HUES48 (cell line): Measurements from ENCODE around the gene AGBL4.

Experiments
- H3K27ac ChIP-seq: one replicate; pipeline ENCODE4 v1.7.0; 2013; ENCODE audit warnings: low read depth, low read length, inconsistent platforms
- H3K27me3 ChIP-seq: 2 replicates; pipeline ENCODE4 v1.6.1; 2013; ENCODE audit warnings: mild to moderate bottlenecking, low read length; ENCODE audit not compliant: control insufficient read depth, insufficient read depth
- H3K36me3 ChIP-seq: 2 replicates; pipeline ENCODE4 v1.6.1; 2013; ENCODE audit warnings: low read length; ENCODE audit not compliant: control insufficient read depth, insufficient read depth
- H3K4me1 ChIP-seq: 2 replicates; pipeline ENCODE4 v1.6.1; 2013; ENCODE audit warnings: mild to moderate bottlenecking, low read length; ENCODE audit not compliant: control insufficient read depth, insufficient read depth
- H3K4me3 ChIP-seq: 2 replicates; pipeline ENCODE4 v1.5.1; 2013; ENCODE audit warnings: mild to moderate bottlenecking, low read depth, low read length
- H3K9ac ChIP-seq: 2 replicates; pipeline ENCODE4 v1.6.1; 2013; ENCODE audit warnings: mild to moderate bottlenecking, low read depth, low read length, moderate library complexity
- H3K9me3 ChIP-seq: 2 replicates; pipeline ENCODE4 v1.6.1; 2013; ENCODE audit warnings: low read length; ENCODE audit not compliant: control insufficient read depth, insufficient read depth

AGBL4 gene

DNA sequence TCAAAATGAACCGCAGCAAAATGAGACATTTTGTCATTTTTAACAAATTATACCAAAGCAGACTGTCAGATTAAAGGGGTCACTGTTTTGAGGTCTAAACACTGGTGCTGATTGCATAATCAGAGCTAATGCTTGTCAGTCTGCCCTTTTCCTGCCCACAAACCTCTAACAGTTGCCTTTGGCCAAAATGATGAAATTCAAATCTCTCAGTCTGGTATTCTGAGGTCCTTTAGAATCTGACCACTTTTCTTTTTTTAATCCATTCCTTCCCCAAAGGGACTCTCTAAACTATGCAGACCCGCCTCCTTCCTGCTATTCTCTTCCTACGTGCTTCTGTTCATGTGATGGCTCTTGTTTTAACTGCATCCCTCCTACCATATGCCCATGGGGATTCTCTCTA is 1406.5 kb downstream of the AGBL4 start:
- Histone ChIP-seq H3K4me3 (no peak overlapping the region), H3K27me3 (no peaks in the 10 kb centered on the region), H3K36me3 (no peaks in the 10 kb centered on the region), H3K9ac (no peak overlapping the region), H3K9me3 (no peaks in the 10 kb centered on the region), H3K27ac (no peak overlapping the region), H3K4me1 (peaks cover 7% of the 10 kb centered on the region)

DNA sequence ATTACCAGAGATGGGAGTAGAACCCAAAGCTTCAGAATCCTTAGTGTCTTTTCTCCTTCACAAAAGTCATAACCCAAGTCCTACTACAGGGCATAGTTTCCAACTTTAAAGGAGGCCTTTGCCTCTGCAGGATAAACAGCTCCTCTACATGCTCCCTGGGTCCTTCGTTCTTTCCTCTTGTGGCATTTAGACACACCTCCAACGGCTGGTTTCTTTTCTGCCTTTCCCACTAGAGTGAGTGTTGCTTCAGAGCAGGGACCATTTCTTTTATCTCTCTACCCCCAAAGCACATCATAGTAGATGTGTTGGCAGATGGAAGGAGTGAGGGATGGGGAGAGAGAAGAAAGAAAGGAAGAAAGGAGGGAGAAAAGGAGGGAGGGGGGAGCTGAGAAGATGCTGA is 1407.0 kb downstream of the AGBL4 start:
- peaks cover 7% of the 10 kb centered on the region for H3K4me1 ChIP-seq
- H3K9ac ChIP-seq = no peak overlapping the region
- no peak overlapping the region for H3K4me3 ChIP-seq
- no peak overlapping the region for H3K27ac ChIP-seq
- H3K36me3 ChIP-seq = no peaks in the 10 kb centered on the region
- H3K27me3 ChIP-seq = no peaks in the 10 kb centered on the region
- no peaks in the 10 kb centered on the region for H3K9me3 ChIP-seq

DNA sequence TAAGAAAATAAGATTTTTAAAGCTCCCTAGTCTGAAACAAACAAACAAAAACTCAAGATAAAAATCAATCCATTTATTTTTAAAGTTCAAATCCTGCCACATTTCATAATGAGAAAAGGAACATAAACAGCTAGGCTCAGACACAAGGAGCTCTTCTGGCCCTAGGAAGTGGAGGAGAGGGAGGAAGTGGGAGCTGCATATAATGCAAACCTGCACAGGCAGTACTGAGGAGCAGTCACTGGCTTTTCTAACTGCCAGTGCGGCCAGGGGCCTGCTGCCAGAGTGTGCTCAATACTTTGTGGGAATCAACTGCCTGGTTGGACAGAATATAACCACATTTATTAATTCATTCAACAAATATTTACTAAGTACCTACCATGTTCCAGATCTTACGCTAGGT is 1411.9 kb downstream of the AGBL4 start:
- H3K4me1 ChIP-seq = no peaks in the 10 kb centered on the region
- H3K36me3 ChIP-seq = no peaks in the 10 kb centered on the region
- H3K9me3 ChIP-seq = no peaks in the 10 kb centered on the region
- no peak overlapping the region for H3K27ac ChIP-seq
- H3K27me3 ChIP-seq = no peaks in the 10 kb centered on the region
- H3K4me3 ChIP-seq = no peak overlapping the region
- H3K9ac ChIP-seq = no peak overlapping the region

DNA sequence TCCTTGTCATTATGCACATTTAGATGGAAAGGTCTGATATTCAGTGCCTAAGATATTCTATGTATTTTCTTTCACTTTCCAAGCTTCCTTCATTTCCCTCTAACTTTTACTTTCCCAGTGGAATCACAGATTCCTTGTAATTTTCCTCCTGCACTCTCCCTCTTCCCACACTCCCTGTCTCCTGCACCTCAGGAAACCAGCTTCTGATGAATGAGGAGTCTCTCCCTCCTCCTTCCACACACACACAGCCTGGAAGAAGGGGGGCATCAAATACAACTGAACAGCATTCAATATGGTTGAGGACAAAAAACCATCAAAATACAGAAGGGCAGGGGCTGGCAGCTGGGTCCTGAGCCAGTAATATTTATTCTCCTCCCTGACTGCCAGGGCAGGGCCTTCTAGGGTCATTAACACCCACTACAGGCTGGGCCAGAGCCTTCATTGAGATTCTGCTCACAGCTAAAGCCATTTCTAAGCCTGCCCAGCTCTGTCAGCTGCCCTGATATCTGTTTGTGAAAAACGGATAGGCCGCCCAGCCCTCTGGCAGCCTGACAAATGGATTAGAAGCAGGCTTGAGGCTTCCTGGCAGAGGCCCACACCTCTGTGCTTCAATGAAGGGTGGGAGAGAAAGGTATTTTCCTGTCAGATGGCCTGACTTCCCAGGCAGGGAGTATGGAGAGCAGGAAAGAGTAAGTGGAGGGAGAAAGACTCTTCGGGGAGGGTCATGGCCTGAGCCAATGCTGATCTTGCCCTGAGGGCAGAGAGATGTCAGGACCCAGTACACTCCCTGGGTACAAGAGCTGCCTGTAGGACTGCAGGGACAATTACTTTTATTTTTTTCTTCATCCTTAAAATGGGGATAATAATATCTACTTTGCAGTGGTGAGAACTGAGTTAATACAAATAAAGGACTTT is 1412.9 kb downstream of the AGBL4 start:
- Histone ChIP-seq H3K27ac (no peak overlapping the region), H3K27me3 (no peaks in the 10 kb centered on the region), H3K9me3 (no peaks in the 10 kb centered on the region), H3K9ac (no peak overlapping the region), H3K36me3 (no peaks in the 10 kb centered on the region), H3K4me3 (no peak overlapping the region), H3K4me1 (no peaks in the 10 kb centered on the region)

DNA sequence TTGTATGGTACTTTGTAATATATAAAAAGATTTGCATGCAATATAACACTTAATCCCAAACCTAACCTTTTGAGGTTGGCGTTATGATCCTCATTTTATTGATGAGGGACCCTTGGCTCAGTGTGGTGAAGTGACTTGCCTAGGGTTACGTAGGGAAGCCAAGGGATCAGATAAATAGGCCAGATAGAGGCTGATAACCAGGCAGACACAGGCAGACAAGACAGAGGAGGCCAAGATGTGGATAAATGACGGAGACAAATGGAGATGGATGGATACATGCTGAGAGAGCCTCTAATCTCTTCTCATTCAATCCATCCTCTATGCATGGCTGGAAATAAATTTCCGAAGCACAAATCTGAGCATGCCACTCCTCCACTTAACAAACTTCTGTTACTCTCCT is 1414.9 kb downstream of the AGBL4 start:
- H3K36me3 ChIP-seq = no peaks in the 10 kb centered on the region
- no peaks in the 10 kb centered on the region for H3K4me1 ChIP-seq
- H3K4me3 ChIP-seq = no peak overlapping the region
- H3K9ac ChIP-seq = no peak overlapping the region
- H3K27ac ChIP-seq = no peak overlapping the region
- H3K27me3 ChIP-seq = no peaks in the 10 kb centered on the region
- no peaks in the 10 kb centered on the region for H3K9me3 ChIP-seq

DNA sequence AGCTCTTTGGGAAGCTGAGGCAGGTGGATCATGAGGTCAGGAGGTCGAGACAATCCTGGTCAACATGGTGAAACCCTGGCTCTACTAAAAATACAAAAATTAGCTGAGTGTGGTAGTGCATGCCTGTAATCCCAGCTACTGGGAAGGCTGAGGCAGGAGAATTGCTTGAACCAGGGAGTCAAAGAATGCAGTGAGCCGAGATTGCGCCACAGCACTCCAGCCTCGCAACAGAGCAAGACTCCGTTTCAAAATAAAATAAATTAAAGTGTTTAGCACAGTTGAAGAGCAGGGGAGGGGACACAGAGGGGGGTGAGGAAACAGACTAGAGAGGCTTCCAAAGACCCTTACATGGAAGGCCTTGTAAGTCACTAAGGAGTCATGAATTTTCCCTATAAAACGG is 1420.5 kb downstream of the AGBL4 start:
- H3K9ac ChIP-seq = no peak overlapping the region
- H3K36me3 ChIP-seq = no peaks in the 10 kb centered on the region
- H3K4me1 ChIP-seq = no peaks in the 10 kb centered on the region
- no peaks in the 10 kb centered on the region for H3K9me3 ChIP-seq
- no peak overlapping the region for H3K4me3 ChIP-seq
- H3K27ac ChIP-seq = no peak overlapping the region
- no peaks in the 10 kb centered on the region for H3K27me3 ChIP-seq

DNA sequence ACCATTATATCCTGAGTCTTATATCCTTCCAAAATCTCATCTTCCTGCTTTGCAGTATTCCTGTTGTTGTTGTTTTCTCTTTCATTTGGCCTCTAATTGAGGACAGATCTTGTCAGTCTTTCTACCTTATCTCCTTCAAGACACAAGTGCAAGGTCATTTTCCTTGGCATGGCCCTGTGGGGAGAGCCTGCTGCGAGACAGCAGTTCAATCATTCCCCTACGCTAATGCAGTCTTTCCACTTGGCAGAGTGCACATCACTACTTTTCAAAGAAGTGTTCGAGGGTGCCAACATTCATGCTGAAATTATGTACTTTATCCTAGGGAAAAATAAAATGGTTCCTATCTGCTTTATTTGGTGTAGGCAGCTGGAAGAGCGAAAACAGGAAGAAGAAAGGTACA is 1421.4 kb downstream of the AGBL4 start:
- H3K36me3 ChIP-seq = no peaks in the 10 kb centered on the region
- no peaks in the 10 kb centered on the region for H3K27me3 ChIP-seq
- H3K9ac ChIP-seq = no peak overlapping the region
- H3K27ac ChIP-seq = no peak overlapping the region
- H3K9me3 ChIP-seq = no peaks in the 10 kb centered on the region
- H3K4me1 ChIP-seq = no peaks in the 10 kb centered on the region
- H3K4me3 ChIP-seq = no peak overlapping the region

DNA sequence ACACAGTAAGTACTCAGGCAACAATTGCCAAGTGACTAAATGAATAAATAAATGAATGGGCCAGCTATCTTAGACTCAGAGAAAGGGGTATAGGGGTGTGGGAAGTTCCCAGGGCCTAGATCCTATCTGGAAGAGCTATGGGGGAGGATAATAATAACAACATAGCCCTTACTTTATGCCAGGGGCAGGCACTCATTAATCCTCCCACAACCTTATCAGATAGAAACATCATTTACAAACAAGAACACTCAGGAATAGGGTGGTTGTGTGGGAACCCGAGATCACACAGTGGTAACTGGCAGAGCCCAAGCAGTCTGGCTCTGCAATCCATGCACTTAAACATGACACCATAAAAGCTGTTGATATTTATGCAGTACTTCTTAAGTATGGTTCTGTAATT is 1423.6 kb downstream of the AGBL4 start:
- Histone ChIP-seq H3K36me3 (no peaks in the 10 kb centered on the region), H3K27ac (no peak overlapping the region), H3K27me3 (no peaks in the 10 kb centered on the region), H3K4me1 (peaks cover 11% of the 10 kb centered on the region), H3K9ac (no peak overlapping the region), H3K9me3 (no peaks in the 10 kb centered on the region), H3K4me3 (no peak overlapping the region)

DNA sequence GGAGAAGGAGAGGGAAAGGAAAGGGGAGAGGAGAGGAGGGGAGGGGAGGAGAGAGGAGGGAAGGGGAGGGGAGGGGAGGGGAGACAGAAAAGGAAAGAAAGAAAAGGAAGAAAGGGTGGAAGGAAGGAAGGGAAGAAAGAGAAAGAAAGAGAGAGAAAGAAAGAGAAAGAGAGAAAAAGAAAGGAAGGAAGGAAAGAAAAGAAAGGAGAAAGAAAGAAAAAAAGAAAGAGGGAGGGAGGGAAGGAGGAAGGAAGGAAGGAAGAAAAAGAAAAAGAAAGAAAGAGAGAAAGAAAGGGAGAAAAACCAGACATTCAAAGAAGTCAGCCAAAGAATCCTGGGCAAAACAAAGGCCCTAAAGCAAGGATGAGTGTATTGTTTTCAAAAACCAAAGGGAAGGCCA is 1426.1 kb downstream of the AGBL4 start:
- H3K27ac ChIP-seq = no peak overlapping the region
- H3K4me3 ChIP-seq = no peak overlapping the region
- peaks cover 15% of the 10 kb centered on the region for H3K4me1 ChIP-seq
- H3K9ac ChIP-seq = no peak overlapping the region
- no peaks in the 10 kb centered on the region for H3K27me3 ChIP-seq
- H3K36me3 ChIP-seq = no peaks in the 10 kb centered on the region
- no peaks in the 10 kb centered on the region for H3K9me3 ChIP-seq

DNA sequence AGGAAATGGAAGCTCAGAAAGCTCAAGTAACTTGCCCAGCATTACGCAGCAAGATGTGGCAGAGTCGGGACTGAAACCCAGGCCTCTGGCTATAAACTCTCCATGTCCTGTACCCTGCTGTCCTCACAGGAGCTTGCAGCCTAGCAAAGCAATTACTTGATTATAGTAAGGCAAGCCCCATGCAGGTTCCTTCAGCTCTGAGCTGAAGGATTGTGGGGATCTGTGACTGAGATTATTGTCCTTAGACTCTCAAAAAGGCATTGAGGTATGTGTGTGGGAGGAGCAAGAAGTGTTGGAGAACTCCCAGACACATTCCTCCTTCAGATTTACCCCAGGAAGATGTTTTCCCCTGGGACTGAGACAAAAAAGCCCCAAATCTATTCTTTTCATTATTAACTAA is 1427.7 kb downstream of the AGBL4 start:
- Histone ChIP-seq H3K27me3 (no peaks in the 10 kb centered on the region), H3K36me3 (no peaks in the 10 kb centered on the region), H3K27ac (peak overlapping the region; percentile 64), H3K9me3 (no peaks in the 10 kb centered on the region), H3K4me1 (peaks cover 15% of the 10 kb centered on the region), H3K9ac (peak overlapping the region; percentile 30; the same call in 1 of the 2 replicates), H3K4me3 (no peak overlapping the region)

DNA sequence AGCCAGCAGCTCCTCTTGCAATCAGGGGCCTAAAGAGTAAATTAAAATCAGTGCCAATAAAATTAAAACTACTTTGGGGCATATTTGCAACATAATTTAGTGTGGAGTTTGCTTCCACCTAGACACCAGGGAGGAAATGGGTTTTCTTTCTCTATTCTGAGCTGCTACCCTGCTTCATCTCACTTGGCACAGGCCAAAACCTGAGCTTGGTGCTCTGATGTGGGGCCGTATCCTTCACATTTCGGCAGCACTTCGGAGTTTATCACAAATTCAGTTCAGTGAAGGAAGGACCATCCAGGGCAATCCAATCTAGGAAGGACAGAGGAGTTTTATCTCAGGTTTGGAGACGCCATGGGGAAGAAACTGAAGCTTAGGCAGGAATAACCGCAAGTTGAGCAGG is 1428.1 kb downstream of the AGBL4 start:
- Histone ChIP-seq H3K9ac (peak overlapping the region; percentile 30; the same call in 1 of the 2 replicates), H3K4me3 (no peak overlapping the region), H3K27ac (peak overlapping the region; percentile 64), H3K4me1 (peaks cover 15% of the 10 kb centered on the region), H3K9me3 (no peaks in the 10 kb centered on the region), H3K27me3 (no peaks in the 10 kb centered on the region), H3K36me3 (no peaks in the 10 kb centered on the region)
